Measurements from ENCODE around the gene LHFPL2.

LHFPL2 gene

GRCh38 chr5:78504704-78505677, 143.6 kb downstream of the LHFPL2 start:
- no peak for DNase-seq (ENCODE audit: low read depth in 2 of 2)

GRCh38 chr5:78503958-78504653, 144.5 kb downstream of the LHFPL2 start:
- no peak for DNase-seq (ENCODE audit: low read depth in 2 of 2)

GRCh38 chr5:78501411-78502352, 146.9 kb downstream of the LHFPL2 start:
- no peak for DNase-seq (ENCODE audit: low read depth in 2 of 2)

GRCh38 chr5:78500871-78501270, 147.7 kb downstream of the LHFPL2 start:
- no peak for DNase-seq (ENCODE audit: low read depth in 2 of 2)

GRCh38 chr5:78500028-78500427, 148.5 kb downstream of the LHFPL2 start:
- DNase-seq (ENCODE audit: low read depth in 2 of 2) = no peak

- no peak for DNase-seq (ENCODE audit: low read depth in 2 of 2)
Measured at GRCh38 chr5:78499485-78499884, 149.1 kb downstream of the LHFPL2 start.

GRCh38 chr5:78497573-78498533, 150.7 kb downstream of the LHFPL2 start:
- DNase-seq (ENCODE audit: low read depth in 2 of 2) = no peak

GRCh38 chr5:78496373-78496772, 152.2 kb downstream of the LHFPL2 start:
- no peak for DNase-seq (ENCODE audit: low read depth in 2 of 2)

- no peak for DNase-seq (ENCODE audit: low read depth in 2 of 2)
Measured at GRCh38 chr5:78495800-78496199, 152.8 kb downstream of the LHFPL2 start.

GRCh38 chr5:78492650-78493049, 155.9 kb downstream of the LHFPL2 start:
- DNase-seq (ENCODE audit: low read depth in 2 of 2) = no peak

- no peak for DNase-seq (ENCODE audit: low read depth in 2 of 2)
Measured at GRCh38 chr5:78492224-78492623, 156.3 kb downstream of the LHFPL2 start.

- DNase-seq (ENCODE audit: low read depth in 2 of 2) = no peak
Measured at GRCh38 chr5:78490709-78491485, 157.7 kb downstream of the LHFPL2 start.

GRCh38 chr5:78487846-78488245, 160.7 kb downstream of the LHFPL2 start:
- DNase-seq (ENCODE audit: low read depth in 2 of 2) = no peak

- DNase-seq (ENCODE audit: low read depth in 2 of 2) = no peak
Measured at GRCh38 chr5:78486218-78486617, 162.4 kb downstream of the LHFPL2 start.

- no peak for DNase-seq (ENCODE audit: low read depth in 2 of 2)
Measured at GRCh38 chr5:78483809-78484521, 164.6 kb downstream of the LHFPL2 start.

GRCh38 chr5:78482948-78483347, 165.6 kb downstream of the LHFPL2 start:
- no peak for DNase-seq (ENCODE audit: low read depth in 2 of 2)

- DNase-seq (ENCODE audit: low read depth in 2 of 2) = no peak
Measured at GRCh38 chr5:78476795-78477194, 171.8 kb downstream of the LHFPL2 start.

GRCh38 chr5:78475370-78475769, 173.2 kb downstream of the LHFPL2 start:
- no peak for DNase-seq (ENCODE audit: low read depth in 2 of 2)

GRCh38 chr5:78473751-78474150, 174.8 kb downstream of the LHFPL2 start:
- DNase-seq (ENCODE audit: low read depth in 2 of 2) = no peak
